Measurements from ENCODE around the gene CRYGA. TPM values are rescaled to one million over a fixed set of nuclear protein-coding genes. Genes with fewer than 3 reads are reported as not detected.

Gene CRYGA
- total RNA-seq, 1 donor from 2014 or later: not detected

DNA sequence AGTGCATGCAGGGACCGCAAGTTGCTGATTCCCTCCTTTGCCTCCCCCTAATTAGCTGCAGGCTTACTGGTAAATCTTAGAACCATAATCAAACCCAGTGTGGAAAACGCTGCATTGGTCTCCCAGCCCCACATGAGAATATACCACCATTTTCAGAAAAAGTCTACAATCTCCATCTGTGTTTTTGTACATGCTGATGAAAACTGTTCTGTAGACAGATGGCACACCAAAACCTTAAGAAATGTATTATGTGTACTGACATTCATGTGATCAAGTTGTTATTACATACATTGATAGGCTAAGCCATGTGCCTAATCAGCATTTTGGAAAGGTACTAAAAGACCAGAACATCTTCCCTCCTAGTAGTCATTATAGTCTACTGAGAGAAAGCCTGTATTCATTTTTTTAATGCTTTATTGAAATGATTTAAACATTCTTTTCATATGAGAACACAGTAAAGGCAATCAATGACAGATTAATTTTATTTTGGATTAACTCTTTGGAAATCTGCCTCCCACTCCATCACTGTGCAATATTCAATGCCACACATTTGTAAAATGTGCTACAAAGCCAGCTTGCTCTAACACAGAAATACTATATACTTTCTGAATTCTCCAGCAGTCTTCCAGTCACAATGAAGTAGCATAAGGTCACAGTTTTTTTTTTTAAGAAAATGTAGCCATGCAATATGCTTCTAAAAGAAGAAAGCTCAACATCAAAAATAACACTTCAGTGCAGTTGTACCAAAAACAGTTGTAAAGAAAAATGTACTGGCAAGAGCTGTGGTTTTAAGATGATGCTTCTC, 1.8 kb upstream of the CRYGA start:
- TF ChIP-seq, protein P1, sequence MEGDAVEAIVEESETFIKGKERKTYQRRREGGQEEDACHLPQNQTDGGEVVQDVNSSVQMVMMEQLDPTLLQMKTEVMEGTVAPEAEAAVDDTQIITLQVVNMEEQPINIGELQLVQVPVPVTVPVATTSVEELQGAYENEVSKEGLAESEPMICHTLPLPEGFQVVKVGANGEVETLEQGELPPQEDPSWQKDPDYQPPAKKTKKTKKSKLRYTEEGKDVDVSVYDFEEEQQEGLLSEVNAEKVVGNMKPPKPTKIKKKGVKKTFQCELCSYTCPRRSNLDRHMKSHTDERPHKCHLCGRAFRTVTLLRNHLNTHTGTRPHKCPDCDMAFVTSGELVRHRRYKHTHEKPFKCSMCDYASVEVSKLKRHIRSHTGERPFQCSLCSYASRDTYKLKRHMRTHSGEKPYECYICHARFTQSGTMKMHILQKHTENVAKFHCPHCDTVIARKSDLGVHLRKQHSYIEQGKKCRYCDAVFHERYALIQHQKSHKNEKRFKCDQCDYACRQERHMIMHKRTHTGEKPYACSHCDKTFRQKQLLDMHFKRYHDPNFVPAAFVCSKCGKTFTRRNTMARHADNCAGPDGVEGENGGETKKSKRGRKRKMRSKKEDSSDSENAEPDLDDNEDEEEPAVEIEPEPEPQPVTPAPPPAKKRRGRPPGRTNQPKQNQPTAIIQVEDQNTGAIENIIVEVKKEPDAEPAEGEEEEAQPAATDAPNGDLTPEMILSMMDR (conservative IDR thresholded peaks at IDR 0.05; ENCODE audit: low read depth, low read length): no peak
- no peak for DNase-seq (ENCODE audit: low read depth)
- no peak overlapping the region for H3K4me3 ChIP-seq (ENCODE audit: low read depth, low read length)

- no peak overlapping the region for H3K4me3 ChIP-seq (ENCODE audit: low read depth, low read length)
- no peak for DNase-seq (ENCODE audit: low read depth)
- TF ChIP-seq, protein P1 (conservative IDR thresholded peaks at IDR 0.05; ENCODE audit: low read depth, low read length): no peak
These were observed 7.0 kb downstream of the CRYGA start for GRCh38 chr2:208156439-208156838.

DNA sequence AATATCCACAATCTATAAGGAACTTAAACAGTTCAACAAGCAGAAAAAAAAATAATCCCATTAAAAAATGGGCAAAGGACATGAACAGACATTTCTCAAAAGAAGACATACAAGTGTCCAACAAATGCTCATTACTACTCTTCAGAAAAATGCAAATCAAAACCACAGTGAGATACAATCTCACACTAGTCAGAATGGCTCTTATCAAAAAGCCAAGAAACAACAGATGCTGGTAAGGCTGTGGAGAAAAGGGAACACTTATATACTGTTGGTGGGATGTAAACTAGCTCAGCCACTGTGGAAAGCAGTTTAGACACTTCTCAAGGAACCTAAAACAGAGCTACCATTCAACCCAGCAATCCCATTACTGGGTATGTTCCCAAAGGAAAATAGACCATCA, 10.2 kb downstream of the CRYGA start:
- TF ChIP-seq, protein P1 (conservative IDR thresholded peaks at IDR 0.05; ENCODE audit: low read depth, low read length): no peak
- no peak for DNase-seq (ENCODE audit: low read depth)
- no peak overlapping the region for H3K4me3 ChIP-seq (ENCODE audit: low read depth, low read length)

DNA sequence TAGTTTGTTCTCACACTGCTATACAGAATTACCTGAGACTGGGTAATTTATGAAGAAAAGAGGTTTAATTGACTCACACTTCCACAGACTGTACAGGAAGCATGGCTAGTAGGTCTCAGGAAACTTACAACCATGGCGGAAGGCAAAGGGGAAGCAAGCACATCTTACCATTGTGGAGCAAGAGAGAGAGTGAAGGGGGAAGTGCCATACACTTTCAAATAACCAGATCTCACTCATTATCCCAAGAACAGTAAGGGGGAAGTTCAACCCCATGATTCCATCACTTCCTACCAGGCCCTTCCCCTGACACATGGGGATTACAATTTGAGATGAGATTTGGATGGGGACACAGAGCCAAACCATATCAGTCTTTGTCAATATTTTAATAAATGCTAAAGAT, 12.4 kb downstream of the CRYGA start:
- no peak for DNase-seq (ENCODE audit: low read depth)
- H3K4me3 ChIP-seq (ENCODE audit: low read depth, low read length): no peak overlapping the region
- TF ChIP-seq, protein P1 (conservative IDR thresholded peaks at IDR 0.05; ENCODE audit: low read depth, low read length): no peak

GRCh38 chr2:208150094-208150493, 13.3 kb downstream of the CRYGA start:
- no peak for DNase-seq (ENCODE audit: low read depth)
- H3K4me3 ChIP-seq (ENCODE audit: low read depth, low read length): no peak overlapping the region
- TF ChIP-seq, protein P1 (conservative IDR thresholded peaks at IDR 0.05; ENCODE audit: low read depth, low read length): no peak

DNA sequence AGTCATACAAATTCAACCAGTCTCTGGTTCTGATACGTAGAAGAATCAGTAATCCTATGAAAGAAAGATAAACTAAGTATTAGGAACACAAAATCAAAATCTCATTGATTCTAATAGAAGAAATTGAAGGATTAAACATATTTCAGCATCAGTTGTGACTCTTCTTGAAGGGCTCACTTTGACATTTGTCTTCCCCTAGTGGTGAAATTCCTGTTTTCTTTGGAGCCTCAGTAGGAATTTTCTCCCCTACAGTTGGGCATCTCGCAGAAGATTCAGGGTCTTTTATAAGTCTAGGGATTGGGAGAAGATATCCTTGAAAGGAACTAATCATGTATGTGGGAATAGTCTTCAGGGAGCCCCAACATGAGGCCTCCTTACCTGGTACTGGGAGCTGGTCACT, 14.6 kb downstream of the CRYGA start:
- TF ChIP-seq, protein P1 (conservative IDR thresholded peaks at IDR 0.05; ENCODE audit: low read depth, low read length): peak; percentile 46
- DNase-seq (ENCODE audit: low read depth): no peak

DNA sequence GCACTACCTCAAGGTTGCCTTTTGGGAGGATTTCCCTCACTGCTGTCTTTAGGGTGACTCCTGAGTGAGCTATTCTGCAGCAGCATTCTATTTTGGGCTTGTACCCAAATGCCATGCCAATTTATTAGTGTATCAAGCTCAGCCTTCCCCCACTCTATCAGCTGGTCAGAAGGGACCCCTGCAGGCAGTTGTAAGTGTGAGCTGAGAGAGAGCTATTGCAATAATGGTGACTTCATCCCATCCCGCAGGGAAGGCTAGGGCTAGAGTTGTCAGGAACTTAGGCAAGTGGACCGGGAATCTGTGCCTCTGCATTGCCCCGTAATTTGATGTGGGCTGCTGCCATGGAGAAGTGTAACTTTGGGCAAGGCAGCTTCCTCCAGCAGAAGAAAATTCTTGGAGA, 15.6 kb downstream of the CRYGA start:
- no peak for DNase-seq (ENCODE audit: low read depth)
- TF ChIP-seq, protein P1 (conservative IDR thresholded peaks at IDR 0.05; ENCODE audit: low read depth, low read length): no peak

More for the DNA sequence above, 14.6 kb downstream of the CRYGA start:
- H3K4me3 ChIP-seq (ENCODE audit: low read depth, low read length): no peak overlapping the region

More for the DNA sequence above, 15.6 kb downstream of the CRYGA start:
- H3K4me3 ChIP-seq (ENCODE audit: low read depth, low read length): no peak overlapping the region

All from epithelial cell of proximal tubule (primary cell).